ENCODE results near the gene CD74. TPM values are rescaled to one million over a fixed set of nuclear protein-coding genes. Genes with fewer than 3 reads are reported as not detected.

The CD74 gene
- total RNA-seq, 1 experiment from 2014 or later, result 30.7 TPM

DNA sequence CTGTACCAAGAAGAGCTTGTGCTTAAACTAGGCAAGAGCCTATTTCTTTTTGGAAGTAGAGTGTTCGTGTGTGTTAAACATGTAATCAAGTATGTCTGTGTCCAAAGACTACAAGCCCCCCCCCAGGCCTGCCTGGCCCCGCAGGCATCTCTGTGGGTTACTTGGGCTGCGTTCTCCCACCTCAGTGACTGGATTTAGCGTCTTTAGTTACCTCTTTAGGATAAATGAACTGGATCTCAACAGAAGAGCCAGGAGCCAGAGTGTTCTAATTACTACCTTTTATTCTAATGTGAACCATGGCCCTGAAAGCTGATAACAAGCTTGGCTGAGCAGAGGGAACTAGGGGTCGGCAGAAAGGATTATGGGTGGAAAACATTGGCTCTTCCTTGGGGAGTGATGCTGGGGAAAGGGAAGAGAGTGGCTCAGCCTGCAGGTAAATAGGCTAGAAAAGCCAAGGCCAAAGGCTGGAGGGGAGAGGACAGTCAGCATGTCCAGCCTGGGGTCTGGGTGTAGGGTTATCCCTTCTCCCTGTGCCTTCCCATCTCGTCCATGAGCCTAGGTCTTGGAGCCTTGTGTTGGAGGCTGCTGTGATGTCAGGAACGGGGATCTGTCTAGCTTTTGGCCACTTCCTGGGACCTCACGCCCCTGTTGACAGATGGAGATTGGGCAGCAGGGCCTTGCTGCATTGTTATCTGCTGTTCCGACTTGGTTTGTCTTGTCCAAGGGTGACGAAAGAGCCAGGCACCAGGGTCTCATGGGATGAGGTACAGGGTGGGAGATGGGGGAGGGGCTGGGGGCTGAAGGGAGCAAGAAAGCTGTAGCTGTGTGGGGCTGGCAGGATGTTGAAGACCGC, 11.1 kb downstream of the CD74 start:
- no peak for DNase-seq (ENCODE audit: low read depth)
- in situ Hi-C loops (cut with HindIII; ENCODE audit: low pct_unique_long_range_greater_than_20kb, low sequenced_read_pairs), result no loop called here

DNA sequence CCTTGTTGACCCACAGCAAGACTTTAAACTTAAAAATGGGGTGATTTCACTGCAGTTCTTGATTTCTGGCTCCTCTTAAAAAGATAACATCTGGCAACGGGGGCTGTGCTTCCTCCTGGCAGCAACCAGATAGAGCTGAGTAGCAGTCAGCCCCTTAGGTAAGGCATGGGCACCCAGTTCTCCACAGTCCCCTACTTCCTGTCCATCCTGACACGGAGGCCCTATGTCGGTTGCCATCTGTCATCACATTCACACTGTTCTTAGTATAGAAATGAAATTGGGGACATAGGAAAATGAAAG, 11.7 kb downstream of the CD74 start:
- in situ Hi-C loops (cut with HindIII; ENCODE audit: low pct_unique_long_range_greater_than_20kb, low sequenced_read_pairs), result no loop called here
- DNase-seq (ENCODE audit: low read depth), result no peak

DNA sequence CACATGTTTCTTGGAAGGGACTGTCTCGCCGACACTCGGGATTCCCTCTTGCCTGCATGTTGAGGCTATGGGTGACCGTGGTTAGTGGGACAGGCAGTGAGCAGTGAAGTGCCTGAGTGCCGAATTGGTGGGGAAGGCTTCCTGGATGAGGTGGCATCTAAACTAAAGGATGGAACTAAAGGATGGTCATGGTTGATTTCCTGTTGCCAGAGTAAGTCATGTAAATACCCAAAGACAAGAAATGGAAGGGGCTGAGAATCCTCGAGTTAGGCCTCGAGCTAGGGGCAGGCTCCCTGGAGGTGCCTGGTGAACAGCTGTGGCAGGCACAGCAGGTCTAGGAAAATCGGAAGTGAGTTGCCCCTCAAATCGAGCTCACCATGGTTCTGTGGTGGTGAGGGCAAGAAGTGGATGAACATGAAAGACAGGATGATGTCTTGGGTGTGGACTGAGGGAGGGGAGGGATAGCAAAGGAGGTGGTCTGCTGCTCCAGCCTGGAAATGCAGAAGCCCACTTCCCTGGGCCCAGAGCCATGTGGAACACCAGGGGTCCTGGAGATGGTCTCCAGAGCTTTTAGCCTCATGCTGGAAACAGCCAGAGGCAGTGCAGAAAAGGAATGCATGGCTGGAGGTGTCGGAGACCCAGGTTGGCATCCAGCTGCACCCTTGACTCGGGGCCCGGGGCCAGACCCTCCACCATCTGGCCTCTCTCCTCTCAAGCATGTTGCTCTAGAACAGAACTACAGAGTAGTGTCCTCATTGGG, 12.2 kb downstream of the CD74 start:
- in situ Hi-C loops (cut with HindIII; ENCODE audit: low pct_unique_long_range_greater_than_20kb, low sequenced_read_pairs), result no loop called here
- DNase-seq (ENCODE audit: low read depth), result no peak

DNA sequence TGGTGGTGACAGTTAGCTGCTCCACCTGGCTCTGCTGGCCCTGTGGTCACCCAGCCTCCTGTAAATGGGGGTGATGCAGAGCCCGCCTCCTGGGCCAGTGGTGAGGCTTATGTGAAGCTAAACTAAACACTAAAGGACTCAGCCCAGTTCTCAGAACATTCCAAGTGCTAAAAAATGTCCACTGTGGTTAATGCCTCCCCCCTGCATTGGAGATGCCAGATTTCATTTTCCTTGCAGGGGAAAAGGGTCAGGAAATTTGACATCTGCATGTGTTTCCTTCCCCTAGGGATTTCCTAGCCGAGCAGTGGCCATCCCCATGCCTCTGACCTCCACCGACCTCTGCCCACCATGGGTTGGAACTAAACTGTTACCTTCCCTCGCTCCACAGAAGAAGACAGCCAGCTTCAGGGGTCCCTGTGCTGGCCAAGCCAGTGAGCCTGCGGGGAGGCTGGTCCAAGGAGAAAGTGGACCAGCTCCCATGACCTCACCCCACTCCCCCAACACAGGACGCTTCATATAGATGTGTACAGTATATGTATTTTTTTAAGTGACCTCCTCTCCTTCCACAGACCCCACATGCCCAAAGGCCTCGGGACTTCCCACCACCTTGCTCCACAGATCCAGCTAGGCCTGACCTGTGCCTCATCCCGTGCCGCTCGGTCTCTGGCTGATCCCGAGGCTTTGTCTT, 13.0 kb downstream of the CD74 start:
- in situ Hi-C loops (cut with HindIII; ENCODE audit: low pct_unique_long_range_greater_than_20kb, low sequenced_read_pairs), result no loop called here
- no peak for DNase-seq (ENCODE audit: low read depth)

DNA sequence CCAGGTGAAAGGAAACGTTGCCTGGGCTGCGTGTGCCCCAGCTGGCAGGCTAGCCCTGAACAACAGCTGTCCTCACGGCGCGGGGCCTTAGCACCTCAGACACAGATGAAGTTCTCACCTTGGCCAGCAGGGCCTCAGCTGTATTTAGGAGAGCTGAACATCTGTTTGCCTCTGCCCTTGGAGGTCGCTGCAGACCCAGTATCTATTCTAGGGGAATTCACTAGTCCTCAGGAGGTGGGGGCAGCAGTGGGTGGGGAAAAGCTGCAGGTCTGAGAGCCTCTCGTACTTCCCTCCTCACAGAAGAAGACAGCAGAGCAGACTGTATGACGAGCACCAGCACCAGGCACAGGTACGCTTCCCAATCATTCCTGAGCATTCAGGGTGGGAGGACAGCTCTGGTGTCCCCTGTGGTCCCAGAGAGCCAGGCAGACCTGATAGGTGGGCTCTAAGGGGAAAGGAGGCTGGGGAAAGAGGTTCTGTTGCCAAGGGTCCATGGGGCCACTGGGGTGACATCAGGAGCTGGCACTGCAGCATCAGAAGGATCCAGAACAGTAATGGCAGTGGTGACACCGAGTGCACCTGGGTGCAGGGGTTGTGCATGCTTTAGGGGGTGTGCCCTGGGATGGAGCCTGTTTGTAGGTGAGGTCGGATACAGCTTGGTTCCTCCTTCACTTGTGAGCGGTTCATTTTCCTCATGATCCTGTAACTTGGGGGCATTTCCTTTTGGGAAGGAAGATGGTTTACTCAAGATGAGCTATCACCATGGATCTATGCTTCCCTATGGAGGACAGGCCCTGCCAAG, 13.8 kb downstream of the CD74 start:
- in situ Hi-C loops (cut with HindIII; ENCODE audit: low pct_unique_long_range_greater_than_20kb, low sequenced_read_pairs), result no loop called here
- DNase-seq (ENCODE audit: low read depth), result no peak

DNA sequence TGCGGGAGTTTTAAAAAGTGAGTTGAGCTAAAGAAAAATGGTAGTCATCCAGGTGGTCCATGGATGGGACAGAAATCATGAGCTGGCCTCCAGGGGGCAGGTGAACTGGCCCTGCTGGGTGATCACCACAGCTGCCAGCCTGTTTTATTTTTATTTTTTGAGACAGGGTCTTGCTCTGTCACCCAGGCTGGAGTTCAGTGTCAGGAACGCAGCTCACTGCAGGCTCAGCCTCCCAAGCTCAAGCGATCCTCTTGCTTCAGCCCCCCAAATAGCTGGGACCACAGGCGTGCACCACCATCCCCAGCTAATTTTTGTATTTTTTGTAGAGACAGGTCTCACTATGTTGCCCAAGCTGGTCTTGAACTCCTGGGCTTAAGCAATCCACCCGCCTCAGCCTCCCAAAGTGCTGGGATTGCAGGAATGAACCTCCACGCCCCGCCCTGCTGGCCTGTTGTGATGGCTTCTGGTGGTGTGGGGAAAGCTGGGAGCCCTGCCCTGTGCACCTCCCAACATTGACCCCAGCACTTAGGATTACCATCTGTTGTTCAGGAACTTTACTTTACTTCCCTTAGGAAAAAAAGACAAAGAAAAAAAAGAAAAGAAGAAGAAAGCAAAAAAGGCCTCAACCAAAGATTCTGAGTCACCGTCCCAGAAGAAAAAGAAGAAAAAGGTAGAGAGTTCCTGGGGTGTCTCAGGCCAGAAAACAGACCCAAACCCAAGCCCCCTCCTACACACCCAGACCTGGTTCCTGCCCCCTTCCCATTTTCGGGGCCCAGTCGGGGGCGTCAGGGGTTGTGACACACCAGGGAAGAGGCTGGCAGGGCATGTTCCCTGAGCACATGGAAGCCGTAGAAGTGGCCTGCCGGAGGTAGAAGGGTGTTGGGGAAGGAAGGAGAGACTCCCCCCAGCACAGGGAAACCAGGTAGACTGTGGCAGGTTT, 14.7 kb downstream of the CD74 start:
- no peak for DNase-seq (ENCODE audit: low read depth)
- in situ Hi-C loops (cut with HindIII; ENCODE audit: low pct_unique_long_range_greater_than_20kb, low sequenced_read_pairs), result no loop called here

DNA sequence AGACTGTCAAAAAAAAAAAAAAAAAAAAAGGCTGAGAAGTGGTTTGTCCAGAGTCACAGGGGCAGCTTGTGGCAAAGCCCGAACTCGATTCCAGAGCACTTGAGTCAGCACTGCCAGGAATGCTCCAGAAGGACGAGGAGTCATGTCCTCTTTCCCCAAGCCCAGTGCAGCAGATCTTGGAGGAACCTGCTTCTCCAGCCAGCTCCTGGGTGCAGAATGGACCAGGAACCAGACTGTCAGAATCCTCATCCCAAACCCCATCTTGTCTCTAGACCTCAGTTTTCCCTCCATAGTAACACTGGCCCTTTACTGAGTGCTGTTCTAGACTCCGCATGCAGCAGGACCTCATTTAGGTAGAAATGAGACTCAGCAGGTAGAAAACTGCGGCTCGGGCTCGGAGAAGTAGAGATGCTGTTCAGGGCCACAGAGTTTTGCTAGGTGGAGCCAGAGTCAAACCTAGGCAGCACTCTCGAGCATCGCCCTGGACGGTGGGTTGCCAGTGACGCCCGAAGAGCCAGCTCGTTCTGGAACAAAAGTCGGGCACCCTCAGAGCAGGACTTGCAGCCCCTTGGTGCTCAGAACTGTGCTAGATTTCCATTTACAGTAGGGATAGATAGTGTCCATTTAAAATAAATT, 15.4 kb downstream of the CD74 start:
- in situ Hi-C loops (cut with HindIII; ENCODE audit: low pct_unique_long_range_greater_than_20kb, low sequenced_read_pairs), result no loop called here
- no peak for DNase-seq (ENCODE audit: low read depth)

DNA sequence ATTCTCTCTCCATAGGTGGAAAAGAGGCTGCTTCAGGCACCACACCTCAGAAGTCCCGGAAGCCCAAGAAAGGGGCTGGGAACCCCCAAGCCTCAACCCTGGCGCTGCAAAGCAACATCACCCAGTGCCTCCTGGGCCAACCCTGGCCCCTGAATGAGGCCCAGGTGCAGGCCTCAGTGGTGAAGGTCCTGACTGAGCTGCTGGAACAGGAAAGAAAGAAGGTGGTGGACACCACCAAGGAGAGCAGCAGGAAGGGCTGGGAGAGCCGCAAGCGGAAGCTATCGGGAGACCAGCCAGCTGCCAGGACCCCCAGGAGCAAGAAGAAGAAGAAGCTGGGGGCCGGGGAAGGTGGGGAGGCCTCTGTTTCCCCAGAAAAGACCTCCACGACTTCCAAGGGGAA, 16.4 kb downstream of the CD74 start:
- no peak for DNase-seq (ENCODE audit: low read depth)
- in situ Hi-C loops (cut with HindIII; ENCODE audit: low pct_unique_long_range_greater_than_20kb, low sequenced_read_pairs), result no loop called here

DNA sequence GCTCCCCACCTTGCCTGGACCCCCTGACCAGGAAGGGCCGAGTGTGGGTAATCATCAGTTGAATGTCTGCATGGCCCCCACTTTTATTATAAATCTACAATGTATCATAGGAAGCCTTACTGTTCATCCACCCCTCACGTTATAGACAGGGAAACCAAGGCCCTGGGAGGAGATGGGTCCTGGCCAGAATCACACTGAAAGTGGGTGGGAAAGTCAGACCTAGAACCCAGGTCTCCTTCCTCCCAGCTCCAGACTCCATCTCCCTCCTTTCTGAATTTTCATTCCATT, 17.1 kb downstream of the CD74 start:
- no peak for DNase-seq (ENCODE audit: low read depth)
- in situ Hi-C loops (cut with HindIII; ENCODE audit: low pct_unique_long_range_greater_than_20kb, low sequenced_read_pairs), result no loop called here

DNA sequence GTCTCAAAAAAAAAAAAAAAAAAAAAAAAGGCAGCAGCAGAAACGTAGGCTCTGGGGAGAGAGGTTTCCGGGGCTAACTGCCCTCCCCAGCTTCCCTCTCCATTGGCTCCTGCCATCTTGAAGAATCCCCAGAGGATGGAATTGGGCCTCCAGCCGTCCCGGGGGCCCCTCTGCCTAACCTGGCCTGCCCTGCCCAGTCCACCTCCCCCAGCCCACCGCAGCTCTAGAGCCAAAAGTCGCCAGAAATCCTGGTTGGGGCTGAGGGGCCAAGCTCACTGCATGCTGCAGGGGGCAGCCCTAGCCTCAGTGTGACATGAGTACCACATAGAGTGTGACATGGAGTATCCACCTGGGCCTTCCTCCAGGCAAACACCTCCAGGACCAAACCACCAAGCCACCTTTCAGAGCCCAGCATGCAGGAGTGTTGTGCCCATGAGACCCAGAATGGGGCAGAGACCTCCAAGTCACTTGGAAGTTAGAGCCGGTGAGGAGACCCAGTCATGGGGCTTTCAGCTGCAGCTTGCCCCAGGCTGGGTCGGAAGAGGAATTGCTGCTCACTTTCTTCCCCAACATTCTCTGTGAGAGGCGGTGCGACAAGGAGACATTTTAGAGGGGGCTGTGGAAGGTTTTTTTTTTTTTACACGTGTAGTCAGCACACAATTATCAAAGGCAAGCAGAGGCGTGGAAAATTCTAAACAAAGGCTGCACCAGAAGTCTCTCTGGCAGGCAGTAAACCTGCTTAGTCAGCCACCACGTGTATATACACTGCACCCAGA, 17.6 kb downstream of the CD74 start:
- in situ Hi-C loops (cut with HindIII; ENCODE audit: low pct_unique_long_range_greater_than_20kb, low sequenced_read_pairs), result no loop called here
- DNase-seq (ENCODE audit: low read depth), result no peak

DNA sequence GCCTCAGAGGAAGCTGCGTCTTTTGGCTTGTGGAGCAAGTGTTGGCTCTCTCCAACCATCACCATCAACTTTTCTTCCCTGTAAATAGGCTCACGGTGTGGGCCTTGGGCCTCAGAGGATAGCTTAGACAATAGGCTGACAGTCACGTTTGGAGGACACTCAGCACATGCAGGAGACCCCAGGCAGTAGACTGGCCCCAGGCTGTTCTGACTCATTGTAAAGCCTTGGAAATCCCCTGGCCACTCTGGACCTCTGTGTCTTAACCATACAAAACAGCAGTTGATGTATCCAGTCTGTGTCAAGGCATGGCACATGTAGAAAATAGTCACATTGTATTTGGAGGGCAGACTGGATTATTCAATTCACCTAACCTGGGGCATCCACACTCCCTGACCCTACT, 18.6 kb downstream of the CD74 start:
- peak; percentile 12 for DNase-seq (ENCODE audit: low read depth)

DNA sequence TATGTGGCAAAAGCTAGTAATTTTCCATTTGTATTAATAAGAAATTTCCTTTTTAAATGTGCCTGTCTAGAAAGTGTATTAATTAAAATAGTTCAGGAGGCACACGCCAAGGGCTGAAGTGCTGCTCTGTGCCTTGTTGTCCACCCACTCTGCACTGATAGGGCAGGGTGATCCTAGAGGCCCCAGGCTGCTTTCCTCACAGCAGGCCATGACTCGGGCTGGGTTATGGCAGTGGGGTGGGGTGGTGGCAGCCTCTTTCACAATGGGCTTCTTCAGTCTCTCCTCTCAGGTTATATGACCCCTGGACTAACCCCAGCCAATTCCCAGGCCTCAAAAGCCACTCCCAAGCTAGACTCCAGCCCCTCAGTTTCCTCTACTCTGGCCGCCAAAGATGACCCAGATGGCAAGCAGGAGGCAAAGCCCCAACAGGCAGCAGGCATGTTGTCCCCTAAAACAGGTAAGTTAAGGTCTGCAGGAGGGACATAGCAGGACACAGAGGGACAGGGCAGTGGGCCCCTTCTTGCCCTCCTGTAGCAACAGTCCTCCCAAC, 19.5 kb downstream of the CD74 start:
- in situ Hi-C loops (cut with HindIII; ENCODE audit: low pct_unique_long_range_greater_than_20kb, low sequenced_read_pairs), result no loop called here
- DNase-seq (ENCODE audit: low read depth), result no peak

More for the DNA sequence above, 18.6 kb downstream of the CD74 start:
- in situ Hi-C loops (cut with HindIII; ENCODE audit: low pct_unique_long_range_greater_than_20kb, low sequenced_read_pairs), result no loop called here

DNA sequence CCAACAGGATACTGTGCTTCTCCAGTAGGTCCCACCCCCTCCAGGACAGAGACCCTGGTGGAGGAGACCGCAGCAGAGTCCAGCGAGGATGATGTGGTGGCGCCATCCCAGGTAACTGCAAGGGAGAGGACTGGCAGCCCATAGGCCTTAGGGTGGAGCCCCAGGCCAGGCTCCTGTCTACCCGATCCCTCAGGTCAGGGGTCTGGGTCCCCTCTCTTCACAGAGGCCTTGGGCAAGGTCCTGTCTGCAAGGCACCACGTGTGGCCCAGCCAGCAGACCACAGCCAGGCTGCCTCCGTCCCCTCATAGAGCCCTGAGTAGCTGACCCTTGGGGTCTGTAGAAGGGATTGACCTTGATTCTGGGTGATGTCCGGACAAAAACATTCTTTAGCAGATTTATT, 20.0 kb downstream of the CD74 start:
- DNase-seq (ENCODE audit: low read depth), result no peak
- in situ Hi-C loops (cut with HindIII; ENCODE audit: low pct_unique_long_range_greater_than_20kb, low sequenced_read_pairs), result no loop called here

DNA sequence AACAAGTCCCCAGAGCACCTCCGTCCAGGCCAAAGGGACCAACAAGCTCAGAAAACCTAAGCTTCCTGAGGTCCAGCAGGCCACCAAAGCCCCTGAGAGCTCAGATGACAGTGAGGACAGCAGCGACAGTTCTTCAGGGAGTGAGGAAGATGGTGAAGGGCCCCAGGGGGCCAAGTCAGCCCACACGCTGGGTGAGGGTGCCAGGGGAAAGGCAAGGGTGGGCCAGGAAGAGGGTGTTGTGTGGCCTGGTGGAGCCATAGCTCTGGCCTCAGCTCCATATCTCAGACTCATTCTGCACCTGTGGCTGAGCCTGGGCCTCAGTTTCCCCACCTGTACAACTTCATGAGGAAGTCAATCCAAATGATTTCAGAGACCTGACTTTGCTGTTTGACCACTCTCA, 20.7 kb downstream of the CD74 start:
- in situ Hi-C loops (cut with HindIII; ENCODE audit: low pct_unique_long_range_greater_than_20kb, low sequenced_read_pairs), result no loop called here
- DNase-seq (ENCODE audit: low read depth), result no peak

DNA sequence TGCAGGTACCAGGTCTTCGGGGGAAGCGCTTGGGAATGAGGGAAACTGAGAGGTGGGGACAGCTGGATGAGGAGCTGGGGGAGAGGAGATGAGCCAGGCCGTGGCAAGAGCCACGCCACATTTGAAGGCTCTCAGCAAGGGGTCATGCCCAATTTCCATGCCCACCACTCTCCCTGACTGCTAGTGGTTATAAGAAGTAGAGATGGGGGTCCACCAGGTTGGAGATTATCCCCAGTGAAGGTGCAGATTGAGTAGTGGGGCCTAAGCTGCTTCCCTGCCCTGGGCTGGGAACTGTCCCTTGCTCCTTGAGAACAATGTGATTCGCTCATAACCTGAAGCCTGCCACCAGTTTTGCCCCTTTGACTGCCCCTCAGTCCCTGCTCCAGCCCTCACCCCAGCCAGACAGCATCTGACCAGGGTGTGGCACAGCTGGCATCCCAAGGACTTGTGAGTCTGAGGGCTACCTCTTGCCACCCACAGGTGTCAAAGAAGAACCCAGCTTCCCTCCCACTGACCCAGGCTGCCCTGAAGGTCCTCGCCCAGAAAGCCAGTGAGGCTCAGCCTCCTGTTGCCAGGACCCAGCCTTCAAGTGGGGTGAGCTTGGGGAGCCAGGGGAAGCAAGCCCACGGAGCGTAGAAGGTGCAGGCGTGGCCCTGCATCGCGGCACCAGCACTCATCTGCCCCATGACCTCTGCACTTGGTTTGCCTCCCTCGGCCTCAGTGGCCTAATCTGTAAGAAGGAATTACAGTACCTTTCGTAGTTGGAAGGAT, 21.5 kb downstream of the CD74 start:
- in situ Hi-C loops (cut with HindIII; ENCODE audit: low pct_unique_long_range_greater_than_20kb, low sequenced_read_pairs), result no loop called here
- no peak for DNase-seq (ENCODE audit: low read depth)
